ENCODE results near the gene ZFYVE21.

ZFYVE21 gene

DNA sequence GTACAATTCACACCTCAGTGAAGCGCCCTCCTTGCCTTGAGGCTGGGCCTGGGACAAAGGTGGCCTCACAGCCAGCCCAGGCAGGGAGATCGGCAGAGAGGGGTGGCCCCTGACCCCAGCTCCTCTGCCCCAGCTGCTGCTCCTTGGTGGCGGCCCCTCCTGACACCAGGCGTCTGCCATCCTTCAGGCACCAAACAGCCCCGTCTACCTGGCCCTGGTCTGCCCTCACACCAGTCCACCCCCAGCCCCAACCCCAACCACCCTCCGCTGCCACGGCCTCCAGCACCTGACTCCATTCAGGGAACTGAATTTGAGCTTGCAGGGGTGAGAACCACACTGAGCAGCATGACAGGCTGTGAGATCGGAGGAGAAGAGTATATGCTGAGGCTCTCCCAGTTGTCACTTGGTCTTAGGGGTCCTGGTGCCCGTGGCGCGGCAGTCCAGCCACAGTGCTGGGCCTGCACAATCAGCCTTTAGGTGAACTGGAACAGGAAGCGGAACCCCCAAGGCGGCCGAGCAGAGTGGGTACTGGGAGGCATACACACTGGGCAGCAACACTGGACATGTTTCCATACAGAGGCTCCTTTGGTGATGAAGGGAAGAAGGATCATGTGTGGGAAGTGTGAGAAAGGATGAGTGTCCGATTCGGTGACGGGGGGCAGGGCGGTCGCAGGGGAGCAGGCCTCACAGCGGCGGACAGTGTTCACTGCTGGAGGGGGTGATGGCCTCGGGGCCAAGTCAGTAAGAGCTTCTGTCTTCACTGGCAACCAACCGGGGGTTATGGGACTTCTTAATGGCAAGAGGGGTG, 18.7 kb downstream of the ZFYVE21 start:
- Histone ChIP-seq H3K4me2 (ENCODE audit: insufficient read depth, low read length, poor library complexity, severe bottlenecking) (no peak overlapping the region), H3K23ac (ENCODE audit: low read depth, low read length, poor library complexity) (no peak overlapping the region), H2BK120ac (ENCODE audit: low read depth, low read length) (no peak overlapping the region), H2AK5ac (ENCODE audit: low read depth, low read length) (no peak overlapping the region), H3K4ac (ENCODE audit: low read length) (no peak overlapping the region), H2BK12ac (ENCODE audit: low read length) (no peak overlapping the region), H2BK15ac (ENCODE audit: low read length) (no peak overlapping the region), H3K9ac (ENCODE audit: low read depth, low read length, poor library complexity) (no peak overlapping the region), H2AFZ (ENCODE audit: low read length) (no peak overlapping the region), H3K79me1 (ENCODE audit: low read depth, low read length) (peaks cover 15% of the 10 kb centered on the region), H3K27ac (replicated peaks; ENCODE audit: low read length) (no peak overlapping the region), H4K91ac (ENCODE audit: low read depth, low read length, poor library complexity) (no peak overlapping the region), H4K8ac (ENCODE audit: low read depth, low read length) (peak overlapping the region; percentile 31), H3K4me3 (ENCODE audit: low read length in 2 of 2) (no peak overlapping the region), H2BK5ac (ENCODE audit: low read length) (no peak overlapping the region), H3K36me3 (replicated peaks in 1 of 2; ENCODE audit: control insufficient read depth in 2 of 2, insufficient read depth in 2 of 2, low read length in 2 of 2) (peaks cover 26 to 52% of the 10 kb centered on the region in 2 donors), H3K4me1 (ENCODE audit: control insufficient read depth in 2 of 2, insufficient read depth in 1 of 2, low read depth in 1 of 2, low read length in 2 of 2) (peaks cover 0 to 2% of the 10 kb centered on the region in 2 donors), H3K27me3 (ENCODE audit: control insufficient read depth in 3 of 3, insufficient read depth in 3 of 3, low read depth in 1 of 3, low read length in 3 of 3) (no peaks in the 10 kb centered on the region), H3K14ac (ENCODE audit: low read length) (no peak overlapping the region), H3K9me3 (replicated peaks in 1 of 2; ENCODE audit: control insufficient read depth in 2 of 2, insufficient read depth in 1 of 2, low read depth in 1 of 2, low read length in 2 of 2) (no peaks in the 10 kb centered on the region), H3K18ac (ENCODE audit: low read length) (no peak overlapping the region)
- no peak for DNase-seq (ENCODE audit: low spot score)
- WGBS, 2 donors (ENCODE audit: extremely low coverage in 2 of 2, insufficient read length in 2 of 2, insufficient replicate concordance in 1 of 2), result no CpG with 5 or more reads among the region's 23 CpGs

DNA sequence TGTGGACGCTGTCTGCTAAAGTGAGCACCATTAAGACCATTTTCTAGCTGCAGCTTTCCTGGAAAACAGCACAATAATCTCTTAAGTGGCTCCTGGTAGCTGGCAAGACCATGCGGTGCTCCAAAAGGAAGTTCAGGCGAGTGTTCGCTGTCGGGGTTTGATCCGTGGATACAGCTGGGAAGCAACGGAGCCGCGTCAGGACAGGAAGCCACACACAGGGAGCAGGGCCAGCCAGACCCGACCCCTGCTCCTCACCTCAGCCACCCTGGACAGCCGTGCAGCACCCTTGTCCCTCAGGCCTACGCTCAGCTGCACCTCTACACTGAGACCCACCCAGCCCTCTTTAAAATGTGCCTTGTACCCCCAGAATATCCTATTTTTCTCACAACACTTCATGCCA, 19.4 kb downstream of the ZFYVE21 start:
- H3K27ac ChIP-seq (replicated peaks; ENCODE audit: low read length), result no peak overlapping the region
- peaks cover 0 to 2% of the 10 kb centered on the region in 2 donors for H3K4me1 ChIP-seq (ENCODE audit: control insufficient read depth in 2 of 2, insufficient read depth in 1 of 2, low read depth in 1 of 2, low read length in 2 of 2)
- H2AK5ac ChIP-seq (ENCODE audit: low read depth, low read length), result peak overlapping the region; percentile 11
- no peak for DNase-seq (ENCODE audit: low spot score)
- peaks cover 11% of the 10 kb centered on the region for H3K79me1 ChIP-seq (ENCODE audit: low read depth, low read length)
- H4K91ac ChIP-seq (ENCODE audit: low read depth, low read length, poor library complexity), result no peak overlapping the region
- no peak overlapping the region for H3K4ac ChIP-seq (ENCODE audit: low read length)
- no peaks in the 10 kb centered on the region for H3K9me3 ChIP-seq (replicated peaks in 1 of 2; ENCODE audit: control insufficient read depth in 2 of 2, insufficient read depth in 1 of 2, low read depth in 1 of 2, low read length in 2 of 2)
- no peak overlapping the region for H3K4me3 ChIP-seq (ENCODE audit: low read length in 2 of 2)
- H3K36me3 ChIP-seq (replicated peaks in 1 of 2; ENCODE audit: control insufficient read depth in 2 of 2, insufficient read depth in 2 of 2, low read length in 2 of 2), result peaks cover 21 to 44% of the 10 kb centered on the region in 2 donors
- H2BK5ac ChIP-seq (ENCODE audit: low read length), result peak overlapping the region; percentile 48
- H3K9ac ChIP-seq (ENCODE audit: low read depth, low read length, poor library complexity), result no peak overlapping the region
- H3K27me3 ChIP-seq (ENCODE audit: control insufficient read depth in 3 of 3, insufficient read depth in 3 of 3, low read depth in 1 of 3, low read length in 3 of 3), result no peaks in the 10 kb centered on the region
- no peak overlapping the region for H2BK12ac ChIP-seq (ENCODE audit: low read length)
- no CpG with 5 or more reads among the region's 12 CpGs for WGBS, 2 donors (ENCODE audit: extremely low coverage in 2 of 2, insufficient read length in 2 of 2, insufficient replicate concordance in 1 of 2)
- H3K18ac ChIP-seq (ENCODE audit: low read length), result no peak overlapping the region
- no peak overlapping the region for H2BK15ac ChIP-seq (ENCODE audit: low read length)
- H3K14ac ChIP-seq (ENCODE audit: low read length), result no peak overlapping the region
- no peak overlapping the region for H2BK120ac ChIP-seq (ENCODE audit: low read depth, low read length)
- no peak overlapping the region for H3K4me2 ChIP-seq (ENCODE audit: insufficient read depth, low read length, poor library complexity, severe bottlenecking)
- H2AFZ ChIP-seq (ENCODE audit: low read length), result no peak overlapping the region
- H3K23ac ChIP-seq (ENCODE audit: low read depth, low read length, poor library complexity), result no peak overlapping the region
- no peak overlapping the region for H4K8ac ChIP-seq (ENCODE audit: low read depth, low read length)

DNA sequence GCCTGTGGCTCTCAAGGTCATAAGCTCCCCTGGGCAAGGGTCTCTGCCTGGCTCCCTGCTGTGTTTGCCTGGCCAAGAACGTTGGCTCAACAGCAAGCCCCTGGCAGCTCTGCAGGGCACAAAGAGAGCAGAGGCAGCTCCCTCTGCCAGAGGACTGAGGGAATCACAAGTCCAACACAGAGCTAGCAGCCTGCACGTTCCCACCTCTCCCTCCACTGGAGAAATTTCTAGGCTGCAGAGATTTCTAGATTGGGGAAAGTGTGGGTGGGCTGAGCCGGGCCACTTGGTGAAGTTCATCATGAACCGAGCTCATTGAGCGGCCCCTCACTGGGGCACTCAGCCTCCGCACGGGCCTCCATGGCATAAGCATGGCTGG, 19.8 kb downstream of the ZFYVE21 start:
- H3K27me3 ChIP-seq (ENCODE audit: control insufficient read depth in 3 of 3, insufficient read depth in 3 of 3, low read depth in 1 of 3, low read length in 3 of 3), result no peaks in the 10 kb centered on the region
- no peak overlapping the region for H3K18ac ChIP-seq (ENCODE audit: low read length)
- H2BK5ac ChIP-seq (ENCODE audit: low read length), result peak overlapping the region; percentile 48
- H2BK12ac ChIP-seq (ENCODE audit: low read length), result no peak overlapping the region
- no peak overlapping the region for H2BK120ac ChIP-seq (ENCODE audit: low read depth, low read length)
- no peak overlapping the region for H3K9ac ChIP-seq (ENCODE audit: low read depth, low read length, poor library complexity)
- H4K91ac ChIP-seq (ENCODE audit: low read depth, low read length, poor library complexity), result no peak overlapping the region
- H3K27ac ChIP-seq (replicated peaks; ENCODE audit: low read length), result no peak overlapping the region
- H4K8ac ChIP-seq (ENCODE audit: low read depth, low read length), result no peak overlapping the region
- no peak overlapping the region for H2AK5ac ChIP-seq (ENCODE audit: low read depth, low read length)
- H3K14ac ChIP-seq (ENCODE audit: low read length), result peak overlapping the region; percentile 84
- no peak for DNase-seq (ENCODE audit: low spot score)
- H3K79me1 ChIP-seq (ENCODE audit: low read depth, low read length), result peaks cover 8% of the 10 kb centered on the region
- no peak overlapping the region for H2AFZ ChIP-seq (ENCODE audit: low read length)
- H3K36me3 ChIP-seq (replicated peaks in 1 of 2; ENCODE audit: control insufficient read depth in 2 of 2, insufficient read depth in 2 of 2, low read length in 2 of 2), result peaks cover 18 to 41% of the 10 kb centered on the region in 2 donors
- peaks cover 0 to 2% of the 10 kb centered on the region in 2 donors for H3K4me1 ChIP-seq (ENCODE audit: control insufficient read depth in 2 of 2, insufficient read depth in 1 of 2, low read depth in 1 of 2, low read length in 2 of 2)
- H3K9me3 ChIP-seq (replicated peaks in 1 of 2; ENCODE audit: control insufficient read depth in 2 of 2, insufficient read depth in 1 of 2, low read depth in 1 of 2, low read length in 2 of 2), result no peaks in the 10 kb centered on the region
- H3K4me3 ChIP-seq (ENCODE audit: low read length in 2 of 2), result no peak overlapping the region
- no peak overlapping the region for H3K4ac ChIP-seq (ENCODE audit: low read length)
- H3K23ac ChIP-seq (ENCODE audit: low read depth, low read length, poor library complexity), result no peak overlapping the region
- no peak overlapping the region for H3K4me2 ChIP-seq (ENCODE audit: insufficient read depth, low read length, poor library complexity, severe bottlenecking)
- WGBS, 2 donors (ENCODE audit: extremely low coverage in 2 of 2, insufficient read length in 2 of 2, insufficient replicate concordance in 1 of 2), result no CpG with 5 or more reads among the region's 7 CpGs
- H2BK15ac ChIP-seq (ENCODE audit: low read length), result no peak overlapping the region

DNA sequence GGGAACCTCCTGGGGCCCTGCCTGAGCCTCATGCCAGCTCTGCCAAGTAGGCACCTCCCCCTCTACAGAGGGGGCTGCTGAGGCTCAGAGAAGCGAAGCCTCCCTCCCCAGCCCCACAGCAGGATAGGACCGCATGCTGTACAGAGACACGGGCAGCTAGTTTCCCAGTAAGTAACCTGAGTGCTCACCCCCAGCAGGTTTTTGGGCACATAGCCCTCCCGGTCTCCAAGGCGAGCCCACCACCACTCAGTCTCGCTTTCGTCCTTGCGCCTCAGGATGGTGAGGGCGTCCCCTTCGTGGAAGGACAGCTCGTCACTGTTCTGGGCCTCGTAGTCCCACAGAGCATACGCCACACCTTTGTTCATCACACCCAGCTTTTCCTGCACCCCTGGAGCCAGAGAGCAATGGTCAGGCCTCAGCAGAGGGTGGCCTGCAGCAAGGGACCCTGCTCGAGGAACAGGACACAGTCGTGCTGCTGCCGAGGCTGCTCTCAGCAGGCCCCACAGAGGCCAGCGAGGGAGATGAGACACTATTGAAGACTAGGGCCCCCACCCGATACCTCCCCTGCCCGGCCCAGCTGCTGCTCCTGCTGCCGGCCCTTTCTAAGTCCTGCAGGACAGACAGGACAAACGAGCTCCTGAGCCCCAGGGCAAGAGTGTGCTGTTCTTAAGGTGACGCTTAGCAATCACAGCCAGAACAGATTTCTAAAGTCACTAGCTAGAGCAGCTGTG, 20.4 kb downstream of the ZFYVE21 start:
- Histone ChIP-seq H3K4me1 (ENCODE audit: control insufficient read depth in 2 of 2, insufficient read depth in 1 of 2, low read depth in 1 of 2, low read length in 2 of 2) (peaks cover 0 to 2% of the 10 kb centered on the region in 2 donors), H3K18ac (ENCODE audit: low read length) (peak overlapping the region; percentile 25), H4K91ac (ENCODE audit: low read depth, low read length, poor library complexity) (no peak overlapping the region), H2BK12ac (ENCODE audit: low read length) (peak overlapping the region; percentile 18), H2BK5ac (ENCODE audit: low read length) (peak overlapping the region; percentile 48), H3K36me3 (replicated peaks in 1 of 2; ENCODE audit: control insufficient read depth in 2 of 2, insufficient read depth in 2 of 2, low read length in 2 of 2) (peaks cover 18 to 36% of the 10 kb centered on the region in 2 donors), H3K4ac (ENCODE audit: low read length) (no peak overlapping the region), H3K79me1 (ENCODE audit: low read depth, low read length) (peaks cover 4% of the 10 kb centered on the region), H2BK15ac (ENCODE audit: low read length) (no peak overlapping the region), H2BK120ac (ENCODE audit: low read depth, low read length) (no peak overlapping the region), H2AK5ac (ENCODE audit: low read depth, low read length) (no peak overlapping the region), H3K9me3 (replicated peaks in 1 of 2; ENCODE audit: control insufficient read depth in 2 of 2, insufficient read depth in 1 of 2, low read depth in 1 of 2, low read length in 2 of 2) (no peaks in the 10 kb centered on the region), H3K27ac (replicated peaks; ENCODE audit: low read length) (no peak overlapping the region), H4K8ac (ENCODE audit: low read depth, low read length) (no peak overlapping the region), H3K23ac (ENCODE audit: low read depth, low read length, poor library complexity) (peak overlapping the region; percentile 17), H3K9ac (ENCODE audit: low read depth, low read length, poor library complexity) (peak overlapping the region; percentile 26), H3K4me2 (ENCODE audit: insufficient read depth, low read length, poor library complexity, severe bottlenecking) (no peak overlapping the region), H3K14ac (ENCODE audit: low read length) (peak overlapping the region; percentile 84), H3K4me3 (ENCODE audit: low read length in 2 of 2) (peak overlapping the region in 1 of 2 donors; percentile 1), H3K27me3 (ENCODE audit: control insufficient read depth in 3 of 3, insufficient read depth in 3 of 3, low read depth in 1 of 3, low read length in 3 of 3) (no peaks in the 10 kb centered on the region), H2AFZ (ENCODE audit: low read length) (no peak overlapping the region)
- DNase-seq (ENCODE audit: low spot score), result no peak
- no CpG with 5 or more reads among the region's 22 CpGs for WGBS, 2 donors (ENCODE audit: extremely low coverage in 2 of 2, insufficient read length in 2 of 2, insufficient replicate concordance in 1 of 2)
